ENCODE measurements around the gene ABCA5.

Gene ABCA5

DNA sequence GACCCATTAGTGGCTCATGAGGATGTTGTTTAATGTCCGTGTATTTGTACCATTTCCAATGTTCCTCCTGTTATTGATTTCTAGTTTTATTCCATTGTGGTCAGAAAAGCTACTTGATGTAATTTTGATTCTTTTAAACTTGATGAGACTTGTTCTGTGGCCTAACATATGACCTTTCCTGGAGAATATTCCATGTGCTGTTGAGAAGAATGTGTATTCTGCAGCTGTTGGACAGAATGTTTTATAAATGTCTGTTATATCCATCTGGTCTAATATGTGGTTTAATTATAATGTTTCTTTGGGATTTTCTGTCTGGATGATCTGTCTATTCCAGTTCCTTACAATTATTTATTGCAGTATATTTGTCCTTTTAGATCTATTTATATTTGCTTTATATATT is 95.4 kb downstream of the ABCA5 start:
- Histone ChIP-seq H3K4me3 (ENCODE audit: low read length) (no peak overlapping the region), H3K9me3 (ENCODE audit: low read length) (no peaks in the 10 kb centered on the region), H3K36me3 (ENCODE audit: insufficient read depth, low read length) (no peaks in the 10 kb centered on the region), H3K4me1 (ENCODE audit: insufficient read depth, low read length) (peaks cover 2% of the 10 kb centered on the region), H2AFZ (ENCODE audit: low read depth, low read length) (no peak overlapping the region), H3K27me3 (ENCODE audit: insufficient read depth, low read length) (no peaks in the 10 kb centered on the region)

DNA sequence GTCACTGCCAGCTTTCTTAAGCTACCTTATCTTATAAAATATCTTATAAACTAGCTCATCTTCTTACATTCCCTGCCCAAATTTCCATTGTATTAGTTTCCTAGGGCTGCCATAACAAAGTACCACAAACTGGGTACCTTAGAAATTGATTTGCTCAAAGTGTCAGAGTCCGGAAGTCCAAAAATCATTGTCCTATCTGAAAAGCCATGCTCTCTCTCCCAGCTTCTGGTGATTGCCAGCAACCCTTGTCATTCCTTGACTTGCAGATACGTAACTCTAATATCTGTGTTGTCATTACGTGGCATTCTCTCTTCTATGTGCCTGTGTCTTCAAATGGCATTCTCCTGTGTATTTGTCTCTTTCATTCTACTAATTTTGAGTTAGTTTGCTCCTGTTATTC is 96.0 kb downstream of the ABCA5 start:
- Histone ChIP-seq H3K36me3 (ENCODE audit: insufficient read depth, low read length) (no peaks in the 10 kb centered on the region), H2AFZ (ENCODE audit: low read depth, low read length) (no peak overlapping the region), H3K4me3 (ENCODE audit: low read length) (no peak overlapping the region), H3K4me1 (ENCODE audit: insufficient read depth, low read length) (peaks cover 2% of the 10 kb centered on the region), H3K27me3 (ENCODE audit: insufficient read depth, low read length) (no peaks in the 10 kb centered on the region), H3K9me3 (ENCODE audit: low read length) (no peaks in the 10 kb centered on the region)

DNA sequence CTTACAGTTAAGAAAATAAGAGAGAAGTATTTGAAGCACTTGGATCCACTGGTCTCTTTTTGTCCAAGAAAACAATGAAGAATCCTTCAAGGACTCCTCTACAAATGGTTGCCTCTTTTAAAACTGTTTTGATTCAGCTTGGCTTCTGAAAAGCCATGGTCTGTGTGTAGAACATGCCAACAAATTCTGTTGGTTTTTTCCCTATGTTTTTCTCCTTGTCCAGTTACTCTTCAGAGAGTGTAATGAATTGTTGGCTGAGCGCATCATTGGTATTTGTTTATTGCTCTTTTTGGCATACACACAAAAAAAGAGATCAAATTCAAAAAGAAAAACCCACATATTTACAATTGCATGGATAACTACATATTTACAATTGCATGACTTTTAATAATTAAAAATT is 98.4 kb downstream of the ABCA5 start, which contains the start of gene ABCA10:
ABCA10 (minus strand) TSS at position 249 of the 400 bp plus-strand sequence. CDS start 3,466 bp downstream, outside the sequence.
- no peak within 1 kb of the TSS for H2AFZ ChIP-seq (ENCODE audit: low read depth, low read length)
- no peaks in the 10 kb centered on the region for H3K27me3 ChIP-seq (ENCODE audit: insufficient read depth, low read length)
- no peaks in the 10 kb centered on the region for H3K36me3 ChIP-seq (ENCODE audit: insufficient read depth, low read length)
- peaks cover 2% of the 10 kb centered on the region for H3K4me1 ChIP-seq (ENCODE audit: insufficient read depth, low read length)
- no peak within 1 kb of the TSS for H3K4me3 ChIP-seq (ENCODE audit: low read length)
- no peaks in the 10 kb centered on the region for H3K9me3 ChIP-seq (ENCODE audit: low read length)

DNA sequence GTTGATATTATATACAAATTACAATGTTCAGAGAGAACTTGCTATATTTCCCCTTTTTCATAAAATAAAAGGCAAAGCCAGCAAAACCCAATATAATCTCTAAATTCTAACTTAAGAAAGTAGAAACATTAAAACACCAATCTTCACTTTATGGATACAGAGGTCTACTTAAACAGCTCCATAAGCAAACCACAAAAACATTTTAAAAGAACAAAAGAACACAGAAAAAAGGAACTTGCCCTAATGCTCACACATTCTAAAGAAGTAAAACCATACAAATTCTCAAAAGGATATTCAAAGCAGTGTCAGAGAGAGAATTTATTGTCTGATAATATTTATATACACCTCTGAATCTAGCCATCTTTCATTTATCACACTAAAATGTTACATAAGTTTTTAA is 98.9 kb downstream of the ABCA5 start:
- H2AFZ ChIP-seq (ENCODE audit: low read depth, low read length): no peak overlapping the region
- H3K9me3 ChIP-seq (ENCODE audit: low read length): no peaks in the 10 kb centered on the region
- H3K4me1 ChIP-seq (ENCODE audit: insufficient read depth, low read length): peaks cover 2% of the 10 kb centered on the region
- no peaks in the 10 kb centered on the region for H3K27me3 ChIP-seq (ENCODE audit: insufficient read depth, low read length)
- H3K36me3 ChIP-seq (ENCODE audit: insufficient read depth, low read length): no peaks in the 10 kb centered on the region
- H3K4me3 ChIP-seq (ENCODE audit: low read length): no peak overlapping the region

DNA sequence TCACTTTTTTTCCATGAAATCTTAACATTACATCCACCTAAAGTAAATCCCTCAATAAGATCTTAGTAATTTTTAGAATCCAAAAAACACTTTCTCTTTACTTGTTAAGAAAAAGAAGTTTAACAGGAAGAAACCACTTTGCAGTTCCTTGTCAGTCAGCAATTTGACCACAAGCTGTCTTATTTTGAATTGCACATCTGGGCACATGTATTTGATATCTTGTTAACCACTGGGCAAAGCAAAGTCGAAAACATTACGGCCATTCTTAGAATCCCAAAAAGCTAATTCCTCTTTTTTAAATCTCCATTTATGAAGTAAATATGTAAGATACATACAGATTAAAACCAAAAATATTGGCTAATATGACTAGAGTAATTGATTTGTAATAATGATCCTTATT is 99.4 kb downstream of the ABCA5 start:
- no peaks in the 10 kb centered on the region for H3K9me3 ChIP-seq (ENCODE audit: low read length)
- H3K27me3 ChIP-seq (ENCODE audit: insufficient read depth, low read length): no peaks in the 10 kb centered on the region
- H3K36me3 ChIP-seq (ENCODE audit: insufficient read depth, low read length): no peaks in the 10 kb centered on the region
- H3K4me1 ChIP-seq (ENCODE audit: insufficient read depth, low read length): peaks cover 2% of the 10 kb centered on the region
- H2AFZ ChIP-seq (ENCODE audit: low read depth, low read length): no peak overlapping the region
- H3K4me3 ChIP-seq (ENCODE audit: low read length): no peak overlapping the region

DNA sequence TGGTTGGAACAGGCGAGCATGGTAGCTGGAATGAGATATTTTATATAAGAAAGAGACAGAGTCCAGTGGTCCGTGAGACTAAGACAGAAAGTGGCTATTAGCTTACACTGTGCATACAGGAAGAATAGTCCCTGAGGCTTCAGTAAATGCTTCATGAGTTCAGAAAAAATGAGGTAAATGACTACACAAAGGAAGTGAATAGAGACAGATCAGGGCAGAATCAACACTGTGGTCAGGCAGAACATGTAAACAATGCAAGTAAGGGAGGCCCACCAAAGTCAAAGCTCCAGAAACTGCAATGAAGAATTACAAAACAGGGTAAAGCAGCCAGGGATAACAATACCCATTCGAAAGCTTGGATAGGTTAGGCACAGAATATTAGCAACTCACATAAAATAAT is 103.1 kb downstream of the ABCA5 start:
- Histone ChIP-seq H3K4me1 (ENCODE audit: insufficient read depth, low read length) (peaks cover 2% of the 10 kb centered on the region), H3K36me3 (ENCODE audit: insufficient read depth, low read length) (no peaks in the 10 kb centered on the region), H3K4me3 (ENCODE audit: low read length) (no peak overlapping the region), H2AFZ (ENCODE audit: low read depth, low read length) (no peak overlapping the region), H3K9me3 (ENCODE audit: low read length) (no peaks in the 10 kb centered on the region), H3K27me3 (ENCODE audit: insufficient read depth, low read length) (no peaks in the 10 kb centered on the region)

DNA sequence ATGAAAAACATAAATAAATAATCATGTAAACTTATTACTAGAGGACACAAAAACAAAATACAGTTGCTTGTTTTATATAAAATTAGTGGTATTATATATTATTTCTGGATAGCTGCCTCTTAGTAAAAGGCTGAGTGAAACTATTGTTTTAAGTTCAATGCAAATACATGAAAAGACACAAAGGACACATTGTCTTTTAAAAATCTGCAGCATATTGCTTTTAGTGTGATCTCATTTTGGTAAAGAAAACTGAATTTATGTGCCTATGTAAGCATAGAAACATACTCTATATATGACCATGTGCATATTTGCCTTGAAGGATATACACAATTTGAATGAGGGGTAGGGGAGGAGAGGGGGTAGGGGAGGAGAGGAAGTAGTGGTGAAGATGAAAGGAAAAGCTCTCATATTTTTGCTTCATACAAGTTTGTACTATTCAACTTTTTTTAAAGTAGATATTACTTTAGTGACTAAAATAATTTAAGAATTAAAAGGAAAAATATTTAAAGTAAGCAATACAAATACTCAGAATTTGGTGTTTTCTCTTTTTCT is 104.2 kb downstream of the ABCA5 start:
- Histone ChIP-seq H2AFZ (ENCODE audit: low read depth, low read length) (no peak overlapping the region), H3K27me3 (ENCODE audit: insufficient read depth, low read length) (no peaks in the 10 kb centered on the region), H3K4me1 (ENCODE audit: insufficient read depth, low read length) (no peaks in the 10 kb centered on the region), H3K4me3 (ENCODE audit: low read length) (no peak overlapping the region), H3K9me3 (ENCODE audit: low read length) (no peaks in the 10 kb centered on the region), H3K36me3 (ENCODE audit: insufficient read depth, low read length) (no peaks in the 10 kb centered on the region)

DNA sequence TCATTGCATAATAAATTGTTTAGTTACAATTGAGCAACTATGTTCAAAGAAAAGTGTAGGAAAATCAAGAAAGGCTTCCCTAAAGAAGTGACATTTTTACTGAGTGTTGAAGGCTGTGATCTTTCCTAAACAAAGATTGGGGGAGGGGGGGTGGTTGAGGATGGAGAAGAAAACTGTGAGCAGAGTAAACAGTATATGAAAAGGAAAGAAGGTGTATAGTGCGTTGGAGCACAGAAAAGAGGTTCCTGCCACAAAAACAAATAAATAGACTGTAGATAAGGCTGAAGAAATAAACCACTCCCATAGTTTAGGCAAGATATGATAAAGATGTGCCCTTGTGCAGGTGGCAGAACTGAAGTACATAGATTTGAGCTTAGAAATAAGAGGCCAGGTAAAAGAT is 106.8 kb downstream of the ABCA5 start:
- Histone ChIP-seq H2AFZ (ENCODE audit: low read depth, low read length) (no peak overlapping the region), H3K27me3 (ENCODE audit: insufficient read depth, low read length) (no peaks in the 10 kb centered on the region), H3K36me3 (ENCODE audit: insufficient read depth, low read length) (no peaks in the 10 kb centered on the region), H3K4me1 (ENCODE audit: insufficient read depth, low read length) (no peaks in the 10 kb centered on the region), H3K9me3 (ENCODE audit: low read length) (no peaks in the 10 kb centered on the region), H3K4me3 (ENCODE audit: low read length) (no peak overlapping the region)

DNA sequence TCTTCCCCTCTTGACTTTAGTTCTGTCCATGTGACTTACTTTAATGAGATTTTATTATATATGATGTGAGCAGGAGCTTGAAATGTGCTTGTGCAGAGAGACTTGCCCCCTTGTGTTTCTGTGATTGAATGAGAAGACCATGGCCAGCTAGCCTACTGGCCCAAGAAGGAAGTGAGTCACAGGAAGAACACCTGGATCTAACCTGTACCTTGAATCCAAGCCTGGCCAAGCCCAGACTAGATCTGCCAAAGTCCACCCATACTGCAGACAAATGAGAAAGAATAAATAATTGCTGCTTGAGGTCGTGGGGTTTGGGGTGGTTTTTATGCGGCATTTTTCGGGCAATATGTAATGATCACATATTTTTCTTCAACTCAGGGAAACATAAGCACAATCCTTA is 107.9 kb downstream of the ABCA5 start:
- H3K4me1 ChIP-seq (ENCODE audit: insufficient read depth, low read length): no peaks in the 10 kb centered on the region
- no peaks in the 10 kb centered on the region for H3K36me3 ChIP-seq (ENCODE audit: insufficient read depth, low read length)
- no peaks in the 10 kb centered on the region for H3K27me3 ChIP-seq (ENCODE audit: insufficient read depth, low read length)
- H3K9me3 ChIP-seq (ENCODE audit: low read length): no peaks in the 10 kb centered on the region
- no peak overlapping the region for H2AFZ ChIP-seq (ENCODE audit: low read depth, low read length)
- no peak overlapping the region for H3K4me3 ChIP-seq (ENCODE audit: low read length)

DNA sequence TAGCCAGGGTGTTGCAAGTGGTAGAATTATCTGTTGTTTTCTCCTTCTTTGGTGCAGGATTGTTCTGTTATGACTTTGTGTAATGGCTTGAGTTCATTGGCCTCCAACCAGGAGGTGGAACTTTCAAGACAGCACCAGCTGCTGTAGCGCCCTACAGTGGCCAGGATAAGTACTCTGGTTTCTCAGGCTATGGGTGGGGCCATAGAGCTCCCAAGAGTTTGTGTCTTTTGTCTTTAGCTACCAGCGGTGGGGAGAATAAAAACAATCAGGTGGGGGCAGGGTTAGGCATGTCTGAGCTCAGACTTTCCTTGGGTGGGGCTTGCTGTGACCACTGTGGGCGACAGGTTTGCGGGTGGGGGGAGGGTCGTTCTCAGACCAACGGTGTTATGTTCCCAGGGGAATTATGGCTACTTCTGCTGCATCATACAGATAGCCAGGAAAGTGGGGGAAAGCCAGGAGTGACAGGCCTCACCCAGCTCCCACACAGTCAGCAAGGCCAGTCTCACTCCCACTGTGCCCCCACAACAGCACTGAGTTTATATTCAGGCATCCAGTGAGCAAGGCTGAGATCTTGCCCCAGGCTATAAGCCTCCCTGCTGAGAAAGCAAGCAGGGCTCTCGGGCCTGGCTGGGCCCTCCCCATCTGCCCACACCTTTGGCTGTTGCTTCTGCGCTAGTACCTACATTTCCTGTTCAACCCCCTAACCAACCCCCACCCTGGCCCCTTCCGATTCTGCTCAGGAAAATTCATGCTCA is 113.7 kb downstream of the ABCA5 start:
- no peaks in the 10 kb centered on the region for H3K9me3 ChIP-seq (ENCODE audit: low read length)
- no peaks in the 10 kb centered on the region for H3K4me1 ChIP-seq (ENCODE audit: insufficient read depth, low read length)
- no peaks in the 10 kb centered on the region for H3K36me3 ChIP-seq (ENCODE audit: insufficient read depth, low read length)
- no peak overlapping the region for H2AFZ ChIP-seq (ENCODE audit: low read depth, low read length)
- no peak overlapping the region for H3K4me3 ChIP-seq (ENCODE audit: low read length)
- H3K27me3 ChIP-seq (ENCODE audit: insufficient read depth, low read length): no peaks in the 10 kb centered on the region

DNA sequence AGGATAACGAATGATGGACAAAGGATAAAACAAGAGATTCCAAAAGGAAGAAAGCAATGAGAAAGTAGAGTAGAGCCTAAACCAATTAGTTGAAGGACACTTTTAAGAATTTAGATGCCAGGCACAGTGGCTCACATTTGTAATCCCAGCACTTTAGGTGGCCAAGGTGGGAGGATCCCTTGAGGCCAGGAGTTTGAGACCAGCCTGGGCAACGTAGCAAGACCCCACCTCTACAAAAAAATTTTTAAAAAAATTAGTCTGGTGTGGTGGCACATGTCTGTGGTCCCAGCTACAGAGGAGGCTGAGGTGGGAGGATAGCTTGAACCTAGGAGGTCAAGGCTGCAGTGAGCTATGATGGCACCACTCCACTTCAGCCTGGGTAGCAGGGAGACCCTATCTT is 118.3 kb downstream of the ABCA5 start:
- no peaks in the 10 kb centered on the region for H3K9me3 ChIP-seq (ENCODE audit: low read length)
- no peak overlapping the region for H3K4me3 ChIP-seq (ENCODE audit: low read length)
- H3K36me3 ChIP-seq (ENCODE audit: insufficient read depth, low read length): no peaks in the 10 kb centered on the region
- H2AFZ ChIP-seq (ENCODE audit: low read depth, low read length): no peak overlapping the region
- H3K27me3 ChIP-seq (ENCODE audit: insufficient read depth, low read length): no peaks in the 10 kb centered on the region
- H3K4me1 ChIP-seq (ENCODE audit: insufficient read depth, low read length): no peaks in the 10 kb centered on the region

DNA sequence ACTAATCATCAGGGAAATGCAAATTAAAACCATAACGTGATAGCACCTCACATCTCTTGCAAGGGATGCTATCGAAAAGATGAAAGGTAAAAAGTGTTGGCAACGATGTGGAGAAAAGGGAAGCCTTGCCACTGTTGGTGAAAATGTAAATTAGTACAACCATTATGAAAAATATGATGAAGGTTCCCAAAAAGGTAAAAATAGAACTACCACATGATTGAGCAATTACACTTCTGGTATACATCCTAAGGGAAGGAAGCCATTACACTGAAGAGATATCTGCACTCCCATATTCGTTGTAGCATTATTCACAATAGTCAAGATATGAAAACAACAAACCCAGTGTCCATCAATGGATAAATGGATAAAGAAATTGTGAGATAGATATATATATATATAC is 119.8 kb downstream of the ABCA5 start:
- Histone ChIP-seq H3K36me3 (ENCODE audit: insufficient read depth, low read length) (no peaks in the 10 kb centered on the region), H2AFZ (ENCODE audit: low read depth, low read length) (no peak overlapping the region), H3K9me3 (ENCODE audit: low read length) (no peaks in the 10 kb centered on the region), H3K4me1 (ENCODE audit: insufficient read depth, low read length) (no peaks in the 10 kb centered on the region), H3K27me3 (ENCODE audit: insufficient read depth, low read length) (no peaks in the 10 kb centered on the region), H3K4me3 (ENCODE audit: low read length) (no peak overlapping the region)

DNA sequence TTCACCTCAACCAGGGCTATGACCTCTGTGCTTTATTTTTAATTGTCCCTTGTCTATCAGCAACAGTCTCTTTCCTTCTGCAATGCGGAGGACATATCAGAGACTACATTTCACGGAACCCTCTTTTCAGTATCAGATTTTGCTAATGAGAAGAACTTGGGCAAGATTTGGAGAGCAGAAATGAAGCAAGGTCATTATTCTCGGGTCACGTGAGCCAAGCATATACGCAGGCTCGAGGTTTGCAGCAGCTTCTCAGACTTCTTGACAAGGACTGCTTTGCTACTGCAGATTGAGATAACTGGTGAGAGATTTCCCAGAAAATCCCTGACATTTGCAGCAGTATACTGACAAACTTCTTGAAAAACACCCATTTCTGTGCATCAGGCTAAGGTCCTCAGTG is 128.7 kb downstream of the ABCA5 start:
- H3K9me3 ChIP-seq (ENCODE audit: low read length): no peaks in the 10 kb centered on the region
- H3K27me3 ChIP-seq (ENCODE audit: insufficient read depth, low read length): no peaks in the 10 kb centered on the region
- H3K4me3 ChIP-seq (ENCODE audit: low read length): no peak overlapping the region
- H3K4me1 ChIP-seq (ENCODE audit: insufficient read depth, low read length): no peaks in the 10 kb centered on the region
- no peaks in the 10 kb centered on the region for H3K36me3 ChIP-seq (ENCODE audit: insufficient read depth, low read length)
- no peak overlapping the region for H2AFZ ChIP-seq (ENCODE audit: low read depth, low read length)
